Subcutaneous adipose tissue (tissue), 4 donors: ENCODE results near the gene NKG7. TPM values are rescaled to one million over a fixed set of nuclear protein-coding genes. Genes with fewer than 3 reads are reported as not detected.

Experiments used
- total RNA-seq, 4 donors: library from RNA; depleted of rRNA; stranded (reverse); fragments of >200 nt; gene quantifications; one replicate each; pipeline ENCODE4 v1.1.0, GENCODE V29; 2016
- TF ChIP-seq, protein P1 (sequence below): fragments of 450-650 bp; IDR thresholded peaks from one replicate; pipeline ENCODE4 v1.5.1; 2016; ENCODE audit warnings: low read depth, mild to moderate bottlenecking, control low read depth, antibody characterized with exemption, moderate library complexity

The NKG7 gene
- total RNA-seq, 4 donors from 2014 or later: 1.6 to 3.7 (median 2.7) TPM

DNA sequence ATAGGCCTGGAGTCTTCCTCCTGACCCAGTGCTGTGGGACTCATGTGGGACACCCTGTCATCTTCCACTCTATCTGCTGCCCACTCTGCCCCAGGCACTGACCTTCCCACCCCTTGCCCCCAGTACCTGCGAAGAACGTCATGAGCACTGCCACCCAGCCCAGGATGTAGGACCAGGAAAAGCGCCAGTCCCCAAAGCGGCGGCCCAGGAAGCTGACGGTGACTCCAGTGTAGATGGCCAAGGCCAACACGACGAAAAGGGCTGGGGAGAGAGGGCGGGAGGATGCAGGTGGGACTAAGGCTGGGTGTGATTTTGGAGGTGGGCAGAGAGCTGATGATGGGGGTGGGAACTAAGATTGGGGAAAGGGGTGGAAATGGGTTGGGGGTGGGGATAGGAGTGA lies 7.9 kb upstream of the NKG7 start:
- TF ChIP-seq, protein P1, sequence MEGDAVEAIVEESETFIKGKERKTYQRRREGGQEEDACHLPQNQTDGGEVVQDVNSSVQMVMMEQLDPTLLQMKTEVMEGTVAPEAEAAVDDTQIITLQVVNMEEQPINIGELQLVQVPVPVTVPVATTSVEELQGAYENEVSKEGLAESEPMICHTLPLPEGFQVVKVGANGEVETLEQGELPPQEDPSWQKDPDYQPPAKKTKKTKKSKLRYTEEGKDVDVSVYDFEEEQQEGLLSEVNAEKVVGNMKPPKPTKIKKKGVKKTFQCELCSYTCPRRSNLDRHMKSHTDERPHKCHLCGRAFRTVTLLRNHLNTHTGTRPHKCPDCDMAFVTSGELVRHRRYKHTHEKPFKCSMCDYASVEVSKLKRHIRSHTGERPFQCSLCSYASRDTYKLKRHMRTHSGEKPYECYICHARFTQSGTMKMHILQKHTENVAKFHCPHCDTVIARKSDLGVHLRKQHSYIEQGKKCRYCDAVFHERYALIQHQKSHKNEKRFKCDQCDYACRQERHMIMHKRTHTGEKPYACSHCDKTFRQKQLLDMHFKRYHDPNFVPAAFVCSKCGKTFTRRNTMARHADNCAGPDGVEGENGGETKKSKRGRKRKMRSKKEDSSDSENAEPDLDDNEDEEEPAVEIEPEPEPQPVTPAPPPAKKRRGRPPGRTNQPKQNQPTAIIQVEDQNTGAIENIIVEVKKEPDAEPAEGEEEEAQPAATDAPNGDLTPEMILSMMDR: no peak

DNA sequence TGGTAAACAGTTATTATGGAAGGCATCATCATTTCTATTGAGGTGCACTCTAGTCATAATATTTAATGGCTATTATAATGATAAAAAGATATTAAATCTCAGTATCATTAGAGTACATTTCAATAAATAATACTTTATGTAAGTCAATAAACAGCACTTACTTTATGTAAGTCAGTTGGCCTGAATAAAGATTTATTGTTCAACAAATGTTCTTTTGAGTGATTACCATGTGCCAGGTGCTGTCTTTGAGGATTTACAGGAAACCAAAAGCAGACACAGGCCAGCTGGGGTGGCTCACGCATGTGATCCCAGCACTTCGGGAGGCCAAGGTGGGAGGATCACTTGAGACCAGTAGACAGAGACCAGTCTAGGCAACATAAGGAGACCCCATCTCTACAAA lies 5.0 kb upstream of the NKG7 start:
- TF ChIP-seq, protein P1: no peak

DNA sequence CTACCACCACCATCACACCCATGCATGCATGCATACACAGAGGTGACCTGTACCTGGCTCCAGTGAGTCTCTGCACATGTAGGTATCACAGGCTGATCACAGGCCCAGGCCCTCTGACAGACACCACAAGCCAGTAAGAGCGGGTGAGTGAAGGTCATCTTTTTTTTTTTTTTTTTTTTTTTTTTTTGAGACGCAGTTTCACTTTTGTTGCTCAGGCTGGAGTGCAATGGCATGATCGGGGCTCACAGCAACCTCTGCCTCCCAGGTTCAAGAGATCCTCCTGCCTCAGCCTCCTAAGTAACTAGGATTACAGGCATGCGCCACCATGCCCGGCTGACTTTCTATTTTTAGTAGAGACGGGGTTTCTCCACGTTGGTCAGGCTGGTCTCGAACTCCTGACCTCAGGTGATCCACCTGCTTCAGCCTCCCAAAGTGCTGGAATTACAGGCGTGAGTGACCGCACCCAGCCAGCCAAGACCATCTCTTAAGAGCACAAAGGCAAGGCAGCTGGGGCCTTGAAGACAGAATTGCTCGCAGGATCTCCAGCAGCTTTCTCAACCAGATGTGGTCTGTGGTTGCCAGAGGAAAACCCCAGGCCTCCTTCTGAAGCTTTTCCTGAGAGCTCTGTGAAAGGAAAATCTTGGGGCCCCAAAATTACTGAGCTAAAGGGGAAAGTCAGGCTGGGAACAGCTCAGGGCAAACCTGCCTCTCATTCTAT lies 3.2 kb upstream of the NKG7 start:
- TF ChIP-seq, protein P1: no peak

DNA sequence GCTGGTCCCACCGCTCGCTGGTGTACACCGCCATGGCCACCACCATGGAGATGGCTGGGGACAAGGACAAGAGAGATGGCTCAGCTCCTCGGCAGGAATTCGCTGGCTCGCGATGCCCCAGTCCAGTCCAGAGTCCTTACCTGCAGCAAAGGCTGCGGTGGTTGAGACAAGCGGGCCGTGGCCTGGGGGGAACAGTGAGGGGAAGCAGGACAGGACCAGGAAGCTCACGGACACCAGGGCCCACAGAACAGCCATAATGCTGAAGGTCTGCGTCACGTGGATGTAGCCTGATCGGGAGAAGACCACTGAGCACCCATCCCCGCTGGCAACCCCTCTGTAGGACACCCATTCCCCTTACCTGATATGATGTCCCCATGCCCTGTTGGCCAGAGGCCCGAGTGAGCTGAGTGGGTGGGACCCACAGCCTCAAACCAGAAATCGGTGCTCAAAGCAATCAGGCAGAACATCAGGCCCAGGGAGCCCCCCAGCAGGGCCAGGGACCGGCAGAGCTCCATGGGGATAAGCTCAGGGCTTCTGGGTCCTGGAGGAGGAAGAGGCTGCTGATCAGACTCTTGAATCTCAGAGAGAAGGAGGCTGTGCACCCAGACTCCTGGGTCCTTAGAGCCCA lies 319 bp downstream of the NKG7 start:
- TF ChIP-seq, protein P1: no peak

DNA sequence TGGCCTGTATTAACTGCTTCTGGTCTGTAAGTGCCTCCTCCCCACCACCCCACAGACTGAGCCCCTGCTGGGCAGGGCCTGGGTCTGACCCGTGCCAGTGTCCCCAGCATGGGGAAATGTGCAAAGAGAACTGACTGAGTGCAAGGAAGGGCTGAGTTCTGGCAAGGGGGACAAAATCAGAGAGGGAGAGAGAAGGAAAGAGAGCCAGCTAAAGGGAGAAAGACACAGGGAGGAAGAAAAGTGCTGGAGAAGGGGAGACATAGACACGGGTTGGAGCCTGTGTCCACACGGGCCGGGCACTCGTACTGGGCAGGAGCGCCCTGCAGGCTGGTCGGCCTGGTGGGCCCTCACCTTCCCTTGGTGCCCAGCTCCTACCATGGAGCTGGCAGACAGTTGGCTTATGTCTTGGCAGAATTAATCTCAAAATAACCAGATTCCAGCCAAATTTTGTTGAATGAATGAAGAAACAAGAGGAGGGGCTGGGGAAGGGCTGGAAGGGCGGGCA lies 1.2 kb downstream of the NKG7 start:
- TF ChIP-seq, protein P1: no peak

DNA sequence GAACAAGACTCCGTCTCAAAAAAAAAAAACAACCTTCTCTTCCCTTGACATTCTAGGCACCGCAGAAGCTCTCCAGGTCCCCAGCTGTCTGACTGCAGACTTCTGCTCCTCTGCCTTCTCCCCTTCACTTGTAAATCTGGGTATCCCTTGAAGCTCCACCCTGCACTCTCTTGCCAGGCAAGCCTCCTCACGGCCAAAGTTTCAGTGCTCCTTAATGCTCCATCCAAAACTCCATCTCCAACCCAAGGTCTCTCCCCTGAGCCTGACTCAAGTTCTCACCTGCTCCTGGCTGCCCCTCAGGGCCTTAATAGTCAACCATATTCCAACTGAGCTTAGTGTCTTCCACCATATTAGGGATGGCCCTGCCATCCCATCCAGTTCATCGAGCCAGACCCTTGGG lies 2.2 kb downstream of the NKG7 start:
- TF ChIP-seq, protein P1: no peak
